GM12864 (cell line): ENCODE results near the gene CAPNS1.
"Not testable (repeated sequence)": the region's sequence is repeated elsewhere in the genome, so short reads cannot be mapped to it uniquely, and the experiment has no call there.

Experiments used
- DNase-seq: peaks from one replicate; pipeline ENCODE4 v3.0.0-alpha.2; 2011; ENCODE audit warnings: low read depth
- H3K4me3 ChIP-seq: 2 replicates; pipeline ENCODE4 v1.5.1; 2011; ENCODE audit warnings: mild to moderate bottlenecking, low read depth, low read length, control low read depth
- TF ChIP-seq, protein P1 (sequence below): IDR thresholded peaks from 2 replicates; pipeline ENCODE4 v1.5.1; 2011; ENCODE audit warnings: low read depth, mild to moderate bottlenecking, moderate library complexity, low read length, control low read depth, inconsistent platforms; ENCODE audit errors: missing control alignments

The CAPNS1 gene

DNA sequence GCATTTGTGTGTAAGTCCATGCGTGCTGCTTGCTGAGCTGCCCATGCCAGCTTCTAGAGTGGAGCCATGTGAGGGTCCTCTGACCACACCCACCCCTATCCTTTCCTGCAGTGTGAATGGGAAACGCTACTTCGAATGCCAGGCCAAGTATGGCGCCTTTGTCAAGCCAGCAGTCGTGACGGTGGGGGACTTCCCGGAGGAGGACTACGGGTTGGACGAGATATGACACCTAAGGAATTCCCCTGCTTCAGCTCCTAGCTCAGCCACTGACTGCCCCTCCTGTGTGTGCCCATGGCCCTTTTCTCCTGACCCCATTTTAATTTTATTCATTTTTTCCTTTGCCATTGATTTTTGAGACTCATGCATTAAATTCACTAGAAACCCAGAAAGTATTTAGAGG is 14.3 kb upstream of the CAPNS1 start:
- no peak for DNase-seq
- TF ChIP-seq, protein P1, sequence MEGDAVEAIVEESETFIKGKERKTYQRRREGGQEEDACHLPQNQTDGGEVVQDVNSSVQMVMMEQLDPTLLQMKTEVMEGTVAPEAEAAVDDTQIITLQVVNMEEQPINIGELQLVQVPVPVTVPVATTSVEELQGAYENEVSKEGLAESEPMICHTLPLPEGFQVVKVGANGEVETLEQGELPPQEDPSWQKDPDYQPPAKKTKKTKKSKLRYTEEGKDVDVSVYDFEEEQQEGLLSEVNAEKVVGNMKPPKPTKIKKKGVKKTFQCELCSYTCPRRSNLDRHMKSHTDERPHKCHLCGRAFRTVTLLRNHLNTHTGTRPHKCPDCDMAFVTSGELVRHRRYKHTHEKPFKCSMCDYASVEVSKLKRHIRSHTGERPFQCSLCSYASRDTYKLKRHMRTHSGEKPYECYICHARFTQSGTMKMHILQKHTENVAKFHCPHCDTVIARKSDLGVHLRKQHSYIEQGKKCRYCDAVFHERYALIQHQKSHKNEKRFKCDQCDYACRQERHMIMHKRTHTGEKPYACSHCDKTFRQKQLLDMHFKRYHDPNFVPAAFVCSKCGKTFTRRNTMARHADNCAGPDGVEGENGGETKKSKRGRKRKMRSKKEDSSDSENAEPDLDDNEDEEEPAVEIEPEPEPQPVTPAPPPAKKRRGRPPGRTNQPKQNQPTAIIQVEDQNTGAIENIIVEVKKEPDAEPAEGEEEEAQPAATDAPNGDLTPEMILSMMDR, result no peak
- no peak overlapping the region for H3K4me3 ChIP-seq

DNA sequence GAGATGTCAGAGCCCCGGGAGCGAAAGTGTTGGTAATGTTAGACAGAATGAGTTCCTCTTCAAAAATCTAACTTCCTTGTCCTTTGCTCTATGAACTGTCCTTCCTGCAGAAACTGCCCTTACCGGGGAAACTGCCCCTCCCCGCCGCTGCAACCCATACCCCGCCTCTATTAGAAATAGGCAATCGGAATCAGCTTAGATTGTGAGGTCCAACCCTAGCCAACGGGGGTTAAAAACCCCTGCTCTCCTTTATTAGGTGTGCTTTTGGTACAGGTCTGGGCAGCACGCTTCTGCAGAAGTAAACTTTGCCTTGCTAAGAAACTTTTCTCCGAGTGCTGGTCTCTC is 11.5 kb upstream of the CAPNS1 start:
- peak overlapping the region; percentile 60 for H3K4me3 ChIP-seq
- no peak for DNase-seq
- TF ChIP-seq, protein P1, result no peak

DNA sequence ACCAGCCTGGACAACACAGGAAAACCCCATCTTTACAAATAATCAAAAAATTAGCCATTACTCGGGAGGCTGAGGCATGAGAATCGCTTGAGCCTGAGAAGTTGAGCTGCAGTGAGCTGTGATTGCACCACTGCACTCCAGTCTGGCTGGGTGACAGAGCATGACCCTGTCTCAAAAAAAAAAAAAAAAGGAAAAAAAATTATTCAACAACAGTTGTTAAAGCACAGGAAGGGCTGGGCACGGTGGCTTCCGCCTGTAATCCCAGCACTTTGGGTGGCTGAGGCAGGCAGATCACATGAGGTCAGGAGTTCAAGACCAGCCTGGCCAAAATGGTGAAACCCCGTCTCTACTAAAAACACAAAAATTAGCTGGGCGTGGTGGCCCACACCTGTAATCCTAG is 8.6 kb upstream of the CAPNS1 start:
- not testable (repeated sequence) for H3K4me3 ChIP-seq, DNase-seq

DNA sequence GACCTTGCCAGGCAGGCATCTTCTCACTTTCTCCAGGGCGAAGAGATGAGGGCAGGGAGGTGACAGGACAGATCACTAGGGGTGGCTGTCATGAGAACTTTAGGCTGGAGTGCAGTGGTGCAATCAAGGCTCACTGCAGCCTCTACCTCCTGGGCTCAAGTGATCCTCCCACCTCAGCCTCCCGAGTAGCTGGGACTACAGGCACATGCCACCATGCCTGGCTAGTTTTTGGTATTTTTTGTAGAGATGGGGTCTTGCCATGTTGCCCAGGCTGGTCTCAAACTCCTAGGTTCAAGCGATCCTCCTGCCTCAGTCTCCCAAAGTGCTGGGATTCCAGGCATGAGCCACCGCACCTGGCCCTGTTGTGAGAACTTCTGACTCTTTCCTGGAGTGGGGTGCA is 5.0 kb upstream of the CAPNS1 start:
- not testable (repeated sequence) for DNase-seq, H3K4me3 ChIP-seq

DNA sequence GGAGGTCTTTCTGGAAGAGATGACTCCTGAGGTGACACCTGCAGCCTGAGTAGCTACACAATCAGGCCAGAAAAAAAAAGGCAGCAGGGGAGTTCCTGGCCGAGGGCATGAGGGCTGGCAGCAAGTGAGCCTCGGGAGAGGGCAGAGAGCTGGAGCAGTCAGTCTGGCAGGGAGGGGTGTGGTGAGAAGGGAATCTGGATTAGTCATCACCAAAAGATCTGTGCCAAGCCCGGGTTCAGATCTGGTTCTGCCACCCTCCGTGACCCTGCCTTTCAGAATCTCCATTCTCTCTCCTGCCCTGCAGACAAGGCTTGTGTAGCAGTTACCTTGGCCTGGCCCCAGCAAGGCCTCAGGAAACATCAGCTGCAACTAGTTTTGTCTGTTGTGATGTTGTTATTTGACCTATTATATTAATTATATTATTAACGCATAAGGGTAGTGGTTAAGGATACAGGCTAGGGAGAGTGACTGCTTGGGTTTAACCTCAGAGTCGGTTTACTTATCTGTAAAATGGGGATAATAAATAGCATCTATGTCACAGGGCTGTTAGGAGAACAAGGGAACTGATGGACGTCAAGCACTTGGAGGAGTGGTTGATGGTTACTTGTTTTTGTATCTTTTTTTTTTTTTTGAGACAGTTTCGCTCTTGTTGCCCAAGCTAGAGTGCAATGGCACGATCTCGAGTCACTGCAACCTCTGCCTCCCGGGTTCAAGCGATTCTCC is 2.7 kb upstream of the CAPNS1 start:
- H3K4me3 ChIP-seq, result no peak overlapping the region
- TF ChIP-seq, protein P1, result no peak
- DNase-seq, result no peak

DNA sequence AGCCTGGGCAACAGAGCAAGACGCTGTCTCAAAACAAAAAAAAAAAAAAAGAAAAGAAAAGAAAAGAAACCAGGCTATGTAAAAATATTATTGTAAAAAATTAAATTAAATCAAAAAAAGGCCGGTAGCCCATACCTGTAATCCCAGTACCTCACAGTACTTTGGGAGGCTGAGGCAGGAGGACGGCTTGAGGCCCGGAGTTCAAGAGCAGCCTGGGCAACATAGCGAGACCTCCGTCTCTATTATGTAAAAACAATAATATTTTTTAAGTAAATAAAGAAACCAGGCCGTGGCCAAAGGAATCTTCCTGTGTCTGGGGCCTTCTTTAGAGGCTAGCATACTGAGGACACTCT is 770 bp upstream of the CAPNS1 start:
- TF ChIP-seq, protein P1, result no peak
- H3K4me3 ChIP-seq, result peak overlapping the region; percentile 87
- DNase-seq, result no peak

DNA sequence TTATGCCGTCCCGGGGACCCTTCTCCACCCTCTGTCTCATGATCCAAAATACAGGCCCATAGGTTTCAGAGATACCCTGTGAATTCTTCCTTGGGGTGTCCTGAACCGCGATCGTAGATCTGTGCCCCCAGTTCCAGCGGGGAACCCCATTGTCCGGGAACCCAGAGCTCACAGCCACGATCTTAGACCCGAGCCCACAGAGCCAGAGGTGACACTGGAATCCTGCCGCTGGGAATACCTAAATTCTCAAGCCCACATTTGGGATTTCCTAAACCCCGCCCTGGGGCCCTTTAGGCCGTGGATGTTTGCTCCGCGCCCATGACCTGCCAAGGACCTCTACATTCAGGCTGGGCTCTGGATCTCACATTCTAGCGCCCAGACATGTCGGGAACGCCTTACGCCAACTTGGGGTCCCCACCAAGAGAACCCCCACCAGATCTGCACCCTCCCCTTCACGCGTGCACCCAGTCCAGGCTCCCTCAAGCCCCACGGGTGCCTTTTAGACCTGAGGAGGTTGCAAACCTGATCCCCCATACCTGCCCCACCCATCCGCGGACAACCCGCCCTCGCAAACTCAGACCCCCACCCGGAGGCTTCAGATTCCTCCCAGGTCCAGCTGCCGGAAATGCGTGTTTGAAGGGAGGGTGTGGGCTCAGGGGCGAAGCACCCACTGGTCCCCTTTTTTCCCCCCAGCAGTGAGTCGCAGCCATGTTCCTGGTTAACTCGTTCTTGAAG is 605 bp downstream of the CAPNS1 start:
- TF ChIP-seq, protein P1, result no peak
- no peak for DNase-seq
- peak overlapping the region; percentile 87 for H3K4me3 ChIP-seq

DNA sequence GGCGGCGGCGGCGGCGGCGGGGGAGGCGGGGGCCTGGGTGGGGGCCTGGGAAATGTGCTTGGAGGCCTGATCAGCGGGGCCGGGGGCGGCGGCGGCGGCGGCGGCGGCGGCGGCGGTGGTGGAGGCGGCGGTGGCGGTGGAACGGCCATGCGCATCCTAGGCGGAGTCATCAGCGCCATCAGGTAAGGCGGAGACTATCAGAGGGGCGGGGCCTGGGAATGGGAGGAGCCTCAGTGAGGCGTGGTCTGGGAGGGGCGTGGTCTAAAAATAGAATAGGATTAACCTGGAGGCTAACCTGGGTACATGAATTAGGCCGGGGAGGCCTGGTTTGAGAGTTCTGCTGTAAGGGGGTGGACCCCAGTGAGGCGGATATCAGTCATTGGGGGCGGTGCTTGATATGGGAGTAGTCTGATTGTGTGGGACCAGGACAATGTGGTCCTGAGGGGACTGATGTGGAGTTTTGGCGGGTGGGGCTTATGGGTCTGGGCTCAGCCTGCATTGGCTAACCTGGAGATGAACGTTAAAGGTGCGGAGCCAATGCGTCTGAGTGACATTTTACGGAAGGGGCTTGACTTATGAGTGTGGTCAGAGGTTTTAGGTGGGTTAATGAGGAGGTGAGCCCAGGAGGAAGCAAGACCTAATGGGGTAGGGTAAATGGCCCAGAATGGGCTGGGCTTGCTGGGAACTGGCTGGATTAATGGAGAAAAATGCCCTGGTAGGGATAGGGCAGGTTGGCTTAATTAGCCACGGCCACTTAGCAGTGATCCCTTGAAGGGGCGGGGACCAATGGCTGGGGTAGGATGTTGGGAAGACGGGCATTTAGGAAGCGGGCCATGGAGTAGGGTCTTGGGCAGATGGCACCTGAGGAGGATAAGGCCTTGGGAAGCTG is 1.4 kb downstream of the CAPNS1 start:
- TF ChIP-seq, protein P1, result no peak
- DNase-seq, result peak; percentile 59
- H3K4me3 ChIP-seq, result peak overlapping the region; percentile 87
